WTC11 (cell line): Measurements from ENCODE around the gene SNCAIP. TPM values are rescaled to one million over a fixed set of nuclear protein-coding genes. Genes with fewer than 3 reads are reported as not detected.

ENCODE experiments used
- ATAC-seq: fragments of 200-7000 bp; cut with Tn5 transposase; 2 replicates; pipeline ENCODE4 v1.10.0; 2021; ENCODE audit warnings: mild to moderate bottlenecking, moderate library complexity
- CTCF ChIA-PET: fragments of 300-600 bp; sonication (Branson Sonifier 250); formaldehyde crosslinking; loops from one replicate; lab custom pipeline; 2021; ENCODE audit warnings: antibody characterized with exemption; lab: Charles Lee
- POLR2A ChIA-PET: fragments of 350-600 bp; sonication (Branson Sonifier 250); formaldehyde crosslinking; loops from one replicate; lab custom pipeline; 2021; ENCODE audit warnings: antibody characterized with exemption; lab: Charles Lee
- DNase-seq: peaks from one replicate; pipeline ENCODE4 v3.0.0; 2021; ENCODE audit warnings: low spot score
- H3K27ac Mint-ChIP-seq: 2 replicates; pipeline ENCODE4 v1.8.0; 2021; ENCODE audit warnings: mixed read lengths
- H3K27me3 Mint-ChIP-seq: 2 replicates; pipeline ENCODE4 v1.8.0; 2021; ENCODE audit warnings: low read depth, mild to moderate bottlenecking, moderate library complexity, mixed read lengths
- H3K36me3 Mint-ChIP-seq: 2 replicates; pipeline ENCODE4 v1.8.0; 2021; ENCODE audit warnings: mixed read lengths
- H3K4me1 Mint-ChIP-seq: 2 replicates; pipeline ENCODE4 v1.8.0; 2022; ENCODE audit warnings: mixed read lengths
- H3K4me3 Mint-ChIP-seq: 2 replicates; pipeline ENCODE4 v1.8.0; 2021; ENCODE audit warnings: mild to moderate bottlenecking, moderate library complexity, mixed read lengths
- H3K9me3 Mint-ChIP-seq: 2 replicates; pipeline ENCODE4 v1.8.0; 2021; ENCODE audit warnings: mixed read lengths
- EMX1 ChIP-seq: fragments of 250-450 bp; sonication (Bioruptor Pico); IDR thresholded peaks from 2 replicates; pipeline ENCODE4 v1.8.0; 2021; ENCODE audit warnings: mild to moderate bottlenecking
- FOXK1 ChIP-seq: sonication (generic); formaldehyde crosslinking; IDR thresholded peaks from 2 replicates; pipeline ENCODE4 v1.8.0; 2022; ENCODE audit warnings: mild to moderate bottlenecking, moderate library complexity, missing genetic modification reagents
- FOXP1 ChIP-seq: sonication (generic); formaldehyde crosslinking; IDR thresholded peaks from 2 replicates; pipeline ENCODE4 v1.8.0; 2022; ENCODE audit warnings: missing genetic modification reagents, mild to moderate bottlenecking, moderate library complexity, borderline replicate concordance
- GRHL2 ChIP-seq: fragments of 250-450 bp; sonication (Bioruptor Pico); IDR thresholded peaks from 2 replicates; pipeline ENCODE4 v1.8.0; 2022; ENCODE audit warnings: mild to moderate bottlenecking, moderate library complexity; ENCODE audit not compliant: insufficient replicate concordance, severe bottlenecking
- HMGA2 ChIP-seq: fragments of 250-450 bp; sonication (Bioruptor Pico); IDR thresholded peaks from 2 replicates; pipeline ENCODE4 v1.4.0; 2021; ENCODE audit warnings: mild to moderate bottlenecking, moderate library complexity
- JUN ChIP-seq: sonication (generic); formaldehyde crosslinking; IDR thresholded peaks from 2 replicates; pipeline ENCODE4 v1.8.0; 2023; ENCODE audit warnings: mild to moderate bottlenecking, missing genetic modification reagents
- NFATC4 ChIP-seq: fragments of 250-450 bp; sonication (Bioruptor Pico); IDR thresholded peaks from 2 replicates; pipeline ENCODE4 v1.9.0; 2021; ENCODE audit warnings: mild to moderate bottlenecking
- NFE2L1 ChIP-seq: sonication (generic); formaldehyde crosslinking; IDR thresholded peaks from 2 replicates; pipeline ENCODE4 v1.8.1; 2023; ENCODE audit warnings: missing genetic modification reagents
- NR1H2 ChIP-seq: sonication (generic); formaldehyde crosslinking; IDR thresholded peaks from 2 replicates; pipeline ENCODE4 v1.9.0; 2021; ENCODE audit warnings: mild to moderate bottlenecking, moderate library complexity, missing genetic modification reagents
- NR3C1 ChIP-seq: sonication (generic); formaldehyde crosslinking; conservative IDR thresholded peaks from 2 replicates; pipeline ENCODE4 v1.8.1; 2023; ENCODE audit warnings: low read depth, mild to moderate bottlenecking, missing genetic modification reagents
- RORB ChIP-seq: fragments of 250-450 bp; sonication (Bioruptor Pico); IDR thresholded peaks from 2 replicates; pipeline ENCODE4 v1.9.0; 2021; ENCODE audit warnings: mild to moderate bottlenecking
- TCF7 ChIP-seq: sonication (generic); formaldehyde crosslinking; IDR thresholded peaks from 2 replicates; pipeline ENCODE4 v1.8.0; 2022; ENCODE audit warnings: mild to moderate bottlenecking, low read depth, missing genetic modification reagents, moderate library complexity
- TEAD1 ChIP-seq: sonication (generic); formaldehyde crosslinking; IDR thresholded peaks from 2 replicates; pipeline ENCODE4 v1.8.0; 2022; ENCODE audit warnings: mild to moderate bottlenecking, missing genetic modification reagents
- ZBTB21 ChIP-seq: sonication (generic); formaldehyde crosslinking; IDR thresholded peaks from 2 replicates; pipeline ENCODE4 v1.8.1; 2023; ENCODE audit warnings: mild to moderate bottlenecking, missing genetic modification reagents, borderline replicate concordance
- ZNF219 ChIP-seq: sonication (generic); formaldehyde crosslinking; IDR thresholded peaks from 2 replicates; pipeline ENCODE4 v1.8.0; 2023; ENCODE audit warnings: missing genetic modification reagents, mild to moderate bottlenecking, borderline replicate concordance
- ZNF416 ChIP-seq: fragments of 250-450 bp; sonication (Bioruptor Pico); IDR thresholded peaks from 2 replicates; pipeline ENCODE4 v1.9.0; 2021; ENCODE audit warnings: mild to moderate bottlenecking, inconsistent platforms
- ZNF423 ChIP-seq: fragments of 250-450 bp; sonication (Bioruptor Pico); IDR thresholded peaks from 2 replicates; pipeline ENCODE4 v2.1.2; 2022; ENCODE audit warnings: mild to moderate bottlenecking, moderate library complexity
- total RNA-seq: library from RNA; stranded (reverse); gene quantifications from 3 replicates; pipeline ENCODE4 v1.2.3, GENCODE V29; 2021
- TF ChIP-seq, protein P1 (sequence below): sonication (generic); formaldehyde crosslinking; IDR thresholded peaks from 2 replicates; pipeline ENCODE4 v1.8.1; 2023; ENCODE audit warnings: mild to moderate bottlenecking, missing genetic modification reagents, moderate library complexity
- TF ChIP-seq, protein P2 (sequence below): sonication (generic); formaldehyde crosslinking; IDR thresholded peaks from 2 replicates; pipeline ENCODE4 v1.8.1; 2023; ENCODE audit warnings: mild to moderate bottlenecking, missing genetic modification reagents, moderate library complexity
- TF ChIP-seq, protein P3 (sequence below): fragments of 250-450 bp; sonication (Bioruptor Pico); IDR thresholded peaks from 2 replicates; pipeline ENCODE4 v2.1.2; 2022; ENCODE audit warnings: mild to moderate bottlenecking, moderate library complexity
- TF ChIP-seq, protein P4 (sequence below): fragments of 250-450 bp; sonication (Bioruptor Pico); IDR thresholded peaks from 2 replicates; pipeline ENCODE4 v1.8.0; 2021; ENCODE audit warnings: mild to moderate bottlenecking
- TF ChIP-seq, protein P5 (sequence below): sonication (generic); formaldehyde crosslinking; IDR thresholded peaks from 2 replicates; pipeline ENCODE4 v1.8.0; 2023; ENCODE audit warnings: missing genetic modification reagents
- TF ChIP-seq, protein P6 (sequence below): sonication (generic); formaldehyde crosslinking; IDR thresholded peaks from 2 replicates; pipeline ENCODE4 v1.8.0; 2023; ENCODE audit warnings: mild to moderate bottlenecking, missing genetic modification reagents

SNCAIP gene
- total RNA-seq, 1 experiment from 2014 or later: 10.0 TPM

DNA sequence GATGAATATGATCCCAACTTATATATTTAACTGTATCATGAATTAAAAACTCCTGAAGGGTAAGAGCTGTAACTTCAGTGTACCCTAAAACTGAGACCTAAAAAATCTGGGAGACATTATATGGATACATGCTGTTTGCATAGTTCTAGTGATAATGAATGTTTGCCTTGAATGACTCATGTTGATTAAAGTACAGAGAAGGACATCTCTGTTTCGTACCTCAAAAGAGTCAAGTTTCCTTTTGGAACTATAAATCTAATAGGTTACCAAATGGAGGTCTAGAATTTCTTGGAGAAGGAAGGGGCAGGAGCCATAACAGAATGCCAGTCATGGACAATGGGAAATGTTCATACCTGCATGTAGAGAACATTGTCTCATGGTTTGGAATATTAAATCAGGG lies 168.1 kb downstream of the SNCAIP start (continued):
- TF ChIP-seq, protein P1, sequence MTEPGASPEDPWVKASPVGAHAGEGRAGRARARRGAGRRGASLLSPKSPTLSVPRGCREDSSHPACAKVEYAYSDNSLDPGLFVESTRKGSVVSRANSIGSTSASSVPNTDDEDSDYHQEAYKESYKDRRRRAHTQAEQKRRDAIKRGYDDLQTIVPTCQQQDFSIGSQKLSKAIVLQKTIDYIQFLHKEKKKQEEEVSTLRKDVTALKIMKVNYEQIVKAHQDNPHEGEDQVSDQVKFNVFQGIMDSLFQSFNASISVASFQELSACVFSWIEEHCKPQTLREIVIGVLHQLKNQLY (CRISPR knock-in tag): no peak
- TF ChIP-seq TEAD1 (CRISPR knock-in tag) (no peak), GRHL2 (CRISPR knock-in tag) (no peak), ZNF219 (CRISPR knock-in tag) (no peak)
- TF ChIP-seq, protein P2, sequence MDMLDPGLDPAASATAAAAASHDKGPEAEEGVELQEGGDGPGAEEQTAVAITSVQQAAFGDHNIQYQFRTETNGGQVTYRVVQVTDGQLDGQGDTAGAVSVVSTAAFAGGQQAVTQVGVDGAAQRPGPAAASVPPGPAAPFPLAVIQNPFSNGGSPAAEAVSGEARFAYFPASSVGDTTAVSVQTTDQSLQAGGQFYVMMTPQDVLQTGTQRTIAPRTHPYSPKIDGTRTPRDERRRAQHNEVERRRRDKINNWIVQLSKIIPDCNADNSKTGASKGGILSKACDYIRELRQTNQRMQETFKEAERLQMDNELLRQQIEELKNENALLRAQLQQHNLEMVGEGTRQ (CRISPR knock-in tag): no peak

DNA sequence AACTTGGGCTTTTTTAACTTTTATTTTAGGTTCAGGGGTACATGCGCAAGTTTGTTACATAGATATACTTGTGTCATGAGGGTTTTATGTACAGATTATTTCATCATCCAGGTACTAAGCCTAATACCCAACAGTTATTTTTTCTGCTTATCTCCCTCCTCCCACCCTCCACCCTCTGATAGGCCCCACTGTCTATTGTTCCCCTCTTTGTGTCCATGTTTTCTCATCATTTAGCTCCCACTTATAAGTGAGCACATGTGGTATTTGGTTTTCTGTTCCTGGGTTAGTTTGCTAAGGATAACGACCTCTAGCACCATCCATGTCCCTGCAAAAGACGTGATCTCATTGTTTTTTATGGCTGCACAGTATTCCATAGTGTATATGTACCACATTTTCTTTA lies 172.1 kb downstream of the SNCAIP start:
- POLR2A ChIA-PET: no interaction called here

More for the DNA sequence above, 172.1 kb downstream of the SNCAIP start:
- H3K4me1 Mint-ChIP-seq: peaks cover 9% of the 10 kb centered on the region
- ATAC-seq: no peak
- H3K27ac Mint-ChIP-seq: no peak overlapping the region
- CTCF ChIA-PET: interaction anchor here (1.0 kb wide), 1 partner anchor 14 kb away, joined by 3 read pairs; no protein-coding TSS in a partner anchor
- TF ChIP-seq FOXK1 (no peak), ZNF416 (no peak), EMX1 (no peak), NFE2L1 (CRISPR knock-in tag) (no peak), FOXP1 (CRISPR knock-in tag) (no peak), JUN (no peak), TCF7 (CRISPR knock-in tag) (no peak), RORB (no peak), ZBTB21 (no peak), NR1H2 (CRISPR knock-in tag) (no peak), HMGA2 (CRISPR knock-in tag) (no peak), NFATC4 (no peak), ZNF423 (CRISPR knock-in tag) (no peak), NR3C1 (CRISPR knock-in tag) (no peak)
- TF ChIP-seq, protein P3, sequence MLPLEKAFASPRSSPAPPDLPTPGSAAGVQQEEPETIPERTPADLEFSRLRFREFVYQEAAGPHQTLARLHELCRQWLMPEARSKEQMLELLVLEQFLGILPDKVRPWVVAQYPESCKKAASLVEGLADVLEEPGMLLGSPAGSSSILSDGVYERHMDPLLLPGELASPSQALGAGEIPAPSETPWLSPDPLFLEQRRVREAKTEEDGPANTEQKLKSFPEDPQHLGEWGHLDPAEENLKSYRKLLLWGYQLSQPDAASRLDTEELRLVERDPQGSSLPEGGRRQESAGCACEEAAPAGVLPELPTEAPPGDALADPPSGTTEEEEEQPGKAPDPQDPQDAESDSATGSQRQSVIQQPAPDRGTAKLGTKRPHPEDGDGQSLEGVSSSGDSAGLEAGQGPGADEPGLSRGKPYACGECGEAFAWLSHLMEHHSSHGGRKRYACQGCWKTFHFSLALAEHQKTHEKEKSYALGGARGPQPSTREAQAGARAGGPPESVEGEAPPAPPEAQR: no peak
- TF ChIP-seq, protein P4, sequence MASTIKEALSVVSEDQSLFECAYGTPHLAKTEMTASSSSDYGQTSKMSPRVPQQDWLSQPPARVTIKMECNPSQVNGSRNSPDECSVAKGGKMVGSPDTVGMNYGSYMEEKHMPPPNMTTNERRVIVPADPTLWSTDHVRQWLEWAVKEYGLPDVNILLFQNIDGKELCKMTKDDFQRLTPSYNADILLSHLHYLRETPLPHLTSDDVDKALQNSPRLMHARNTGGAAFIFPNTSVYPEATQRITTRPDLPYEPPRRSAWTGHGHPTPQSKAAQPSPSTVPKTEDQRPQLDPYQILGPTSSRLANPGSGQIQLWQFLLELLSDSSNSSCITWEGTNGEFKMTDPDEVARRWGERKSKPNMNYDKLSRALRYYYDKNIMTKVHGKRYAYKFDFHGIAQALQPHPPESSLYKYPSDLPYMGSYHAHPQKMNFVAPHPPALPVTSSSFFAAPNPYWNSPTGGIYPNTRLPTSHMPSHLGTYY: no peak
- TF ChIP-seq, protein P5, sequence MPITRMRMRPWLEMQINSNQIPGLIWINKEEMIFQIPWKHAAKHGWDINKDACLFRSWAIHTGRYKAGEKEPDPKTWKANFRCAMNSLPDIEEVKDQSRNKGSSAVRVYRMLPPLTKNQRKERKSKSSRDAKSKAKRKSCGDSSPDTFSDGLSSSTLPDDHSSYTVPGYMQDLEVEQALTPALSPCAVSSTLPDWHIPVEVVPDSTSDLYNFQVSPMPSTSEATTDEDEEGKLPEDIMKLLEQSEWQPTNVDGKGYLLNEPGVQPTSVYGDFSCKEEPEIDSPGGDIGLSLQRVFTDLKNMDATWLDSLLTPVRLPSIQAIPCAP (CRISPR knock-in tag): no peak
- TF ChIP-seq, protein P6, sequence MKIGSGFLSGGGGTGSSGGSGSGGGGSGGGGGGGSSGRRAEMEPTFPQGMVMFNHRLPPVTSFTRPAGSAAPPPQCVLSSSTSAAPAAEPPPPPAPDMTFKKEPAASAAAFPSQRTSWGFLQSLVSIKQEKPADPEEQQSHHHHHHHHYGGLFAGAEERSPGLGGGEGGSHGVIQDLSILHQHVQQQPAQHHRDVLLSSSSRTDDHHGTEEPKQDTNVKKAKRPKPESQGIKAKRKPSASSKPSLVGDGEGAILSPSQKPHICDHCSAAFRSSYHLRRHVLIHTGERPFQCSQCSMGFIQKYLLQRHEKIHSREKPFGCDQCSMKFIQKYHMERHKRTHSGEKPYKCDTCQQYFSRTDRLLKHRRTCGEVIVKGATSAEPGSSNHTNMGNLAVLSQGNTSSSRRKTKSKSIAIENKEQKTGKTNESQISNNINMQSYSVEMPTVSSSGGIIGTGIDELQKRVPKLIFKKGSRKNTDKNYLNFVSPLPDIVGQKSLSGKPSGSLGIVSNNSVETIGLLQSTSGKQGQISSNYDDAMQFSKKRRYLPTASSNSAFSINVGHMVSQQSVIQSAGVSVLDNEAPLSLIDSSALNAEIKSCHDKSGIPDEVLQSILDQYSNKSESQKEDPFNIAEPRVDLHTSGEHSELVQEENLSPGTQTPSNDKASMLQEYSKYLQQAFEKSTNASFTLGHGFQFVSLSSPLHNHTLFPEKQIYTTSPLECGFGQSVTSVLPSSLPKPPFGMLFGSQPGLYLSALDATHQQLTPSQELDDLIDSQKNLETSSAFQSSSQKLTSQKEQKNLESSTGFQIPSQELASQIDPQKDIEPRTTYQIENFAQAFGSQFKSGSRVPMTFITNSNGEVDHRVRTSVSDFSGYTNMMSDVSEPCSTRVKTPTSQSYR: no peak
- H3K4me3 Mint-ChIP-seq: no peak overlapping the region
- H3K27me3 Mint-ChIP-seq: no peaks in the 10 kb centered on the region
- DNase-seq: no peak
- peaks cover 14% of the 10 kb centered on the region for H3K9me3 Mint-ChIP-seq
- H3K36me3 Mint-ChIP-seq: peaks cover 10% of the 10 kb centered on the region
